C4-2B (cell line): ENCODE results near the gene HERC5.

Experiments
- CTCF ChIP-seq: fragments of 450-650 bp; conservative IDR thresholded peaks from 2 replicates; pipeline ENCODE4 v1.5.1; 2017; ENCODE audit warnings: mild to moderate bottlenecking
- ZFX ChIP-seq: fragments of 450-650 bp; IDR thresholded peaks from 2 replicates; pipeline ENCODE4 v1.6.1; 2017

- TF ChIP-seq CTCF (no peak), ZFX (no peak)
Observed at GRCh38 chr4:88435987-88436693, 20.8 kb upstream of the HERC5 start.
